Measurements from ENCODE around the gene GPBP1. TPM values are rescaled to one million over a fixed set of nuclear protein-coding genes. Genes with fewer than 3 reads are reported as not detected.

GPBP1 gene
- total RNA-seq, 1 experiment from 2014 or later, result 112 TPM

DNA sequence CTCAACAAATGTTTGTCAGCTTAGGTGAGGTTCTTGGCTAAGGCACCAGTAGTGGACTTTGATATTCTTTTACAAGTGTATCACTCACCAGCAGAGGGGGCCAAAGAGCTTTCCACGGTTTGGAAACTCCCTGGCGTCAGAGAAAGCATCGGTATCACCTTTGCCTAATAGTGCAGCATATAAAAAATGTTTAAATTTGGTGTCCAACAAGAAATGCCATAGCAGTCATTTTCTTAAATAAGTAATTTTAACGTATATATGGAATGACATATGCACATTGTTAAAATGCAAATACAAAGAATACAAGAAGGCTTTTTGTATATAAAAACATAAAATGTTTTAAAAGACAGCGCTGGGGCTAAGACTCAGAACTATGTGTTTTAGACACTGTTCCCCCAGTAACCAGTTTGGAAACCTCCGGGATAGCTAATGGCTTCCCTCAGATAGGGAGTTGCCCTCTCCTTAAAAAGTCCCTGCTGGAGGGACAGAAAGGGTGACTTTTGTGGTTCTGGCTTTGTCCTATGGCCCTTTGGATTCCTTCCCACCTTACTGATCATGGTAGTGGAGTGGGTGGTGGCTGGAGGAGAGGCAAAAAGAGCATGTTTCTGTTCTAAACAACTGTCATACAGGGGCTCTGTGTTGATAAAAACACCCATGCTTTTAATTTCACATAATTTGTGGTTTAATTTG, 124.6 kb downstream of the GPBP1 start:
- Mint-ChIP-seq H3K36me3 (ENCODE audit: insufficient read depth in 1 of 3, low read depth in 3 of 3) (no peaks in the 10 kb centered on the region), H3K4me3 (no peak overlapping the region), H3K4me1 (peaks cover 22 to 32% of the 10 kb centered on the region in 2 experiments), H3K27ac (no peak overlapping the region), H3K9me3 (no peaks in the 10 kb centered on the region; a peak in 1 of 5 replicates), H3K27me3 (ENCODE audit: low read depth) (no peaks in the 10 kb centered on the region; the same call in 1 of the 2 replicates)
- H2BK20ac ChIP-seq (ENCODE audit: low read depth, low read length, poor library complexity, severe bottlenecking), result no peak overlapping the region
- no peaks in the 10 kb centered on the region for H3K4me1 ChIP-seq (ENCODE audit: insufficient read depth, low read length)
- no peak overlapping the region for H3K18ac ChIP-seq (ENCODE audit: insufficient read length, low read depth, low read length)
- H3T11ph ChIP-seq (ENCODE audit: low read length), result no peak overlapping the region
- H2BK120ac ChIP-seq (ENCODE audit: low read depth, low read length, poor library complexity, severe bottlenecking), result no peak overlapping the region
- H3K79me2 ChIP-seq (ENCODE audit: insufficient read depth, low read length), result no peaks in the 10 kb centered on the region
- H3K9me3 ChIP-seq (ENCODE audit: control insufficient read depth, low read depth, low read length), result no peaks in the 10 kb centered on the region
- no peaks in the 10 kb centered on the region for H3K79me1 ChIP-seq (ENCODE audit: insufficient read depth, low read depth, low read length, poor library complexity, severe bottlenecking)
- no peak overlapping the region for H3K27ac ChIP-seq (ENCODE audit: insufficient read length, low read depth, low read length)
- H3K27me3 ChIP-seq (ENCODE audit: insufficient read depth, low read length), result no peaks in the 10 kb centered on the region
- no peaks in the 10 kb centered on the region for H4K20me1 ChIP-seq (ENCODE audit: control insufficient read depth, insufficient read depth, insufficient read length)
- no peak overlapping the region for H3K9ac ChIP-seq (ENCODE audit: extremely low read depth, insufficient read length, low read length)
- H2AFZ ChIP-seq (ENCODE audit: low read length), result no peak overlapping the region
- no peak overlapping the region for H4K91ac ChIP-seq (ENCODE audit: insufficient read length, low read depth, low read length)
- no peak overlapping the region for H2BK12ac ChIP-seq (ENCODE audit: insufficient read length, low read depth, low read length)
- no peaks in the 10 kb centered on the region for H3K23me2 ChIP-seq (ENCODE audit: insufficient read length, low read depth, low read length, poor library complexity, severe bottlenecking)
- H4K8ac ChIP-seq (replicated peaks; ENCODE audit: insufficient read length, low read depth, low read length), result no peak overlapping the region
- no peak overlapping the region for H4K5ac ChIP-seq (ENCODE audit: insufficient read length, low read depth, low read length)
- H3K4ac ChIP-seq (ENCODE audit: low read depth, low read length), result no peak overlapping the region
- H2BK15ac ChIP-seq (ENCODE audit: low read depth, low read length), result no peak overlapping the region
- no peak overlapping the region for H3K56ac ChIP-seq (ENCODE audit: insufficient read length, low read depth, low read length)
- H3K4me2 ChIP-seq (ENCODE audit: insufficient read depth, insufficient read length, low read length), result no peak overlapping the region
- WGBS (ENCODE audit: extremely low coverage, insufficient read length, low lambda C conversion rate), result no CpG with 5 or more reads among the region's 6 CpGs
- DNase-seq, result peak; percentile 76
- no peak overlapping the region for H2AK5ac ChIP-seq (ENCODE audit: insufficient read length, low read length)
- H3K14ac ChIP-seq (ENCODE audit: insufficient read depth, low read length), result no peak overlapping the region
- no peak overlapping the region for H2BK5ac ChIP-seq (ENCODE audit: insufficient read length, low read length)
- peak; percentile 80 for TF ChIP-seq CTCF (conservative IDR thresholded peaks at IDR 0.05)
- no peak overlapping the region for H3K23ac ChIP-seq (ENCODE audit: insufficient read length, low read depth, low read length)
